CD4-positive, CD25-positive, alpha-beta regulatory T cell (primary cell): ENCODE data around the gene RADIL. TPM values are rescaled to one million over a fixed set of nuclear protein-coding genes. Genes with fewer than 3 reads are reported as not detected.
A peak's percentile ranks its signal among the peaks of the same experiment; 100 is the strongest.

Experiments used
- ATAC-seq, 2 donors: fragments of 150-1000 bp; cut with Tn5 transposase; one replicate each; pipeline ENCODE4 v1.10.0; 2021; ENCODE audit warnings: low read depth in 2 of 2, moderate number of reproducible peaks in 2 of 2, moderate library complexity in 1 of 2
- DNase-seq, 3 donors: peaks; one replicate each; pipeline versions ENCODE4 v3.0.0 to v3.0.0-alpha.2; 2012 to 2022; ENCODE audit warnings: mixed read lengths in 1 of 3
- H3K27ac ChIP-seq: one replicate; pipeline ENCODE4 v1.7.0; 2013; ENCODE audit warnings: mild to moderate bottlenecking, low read length; ENCODE audit not compliant: insufficient read depth, poor library complexity, severe bottlenecking
- H3K27me3 ChIP-seq: one replicate; pipeline ENCODE4 v1.7.0; 2013; ENCODE audit warnings: low read length; ENCODE audit not compliant: control insufficient read depth, insufficient read depth
- H3K36me3 ChIP-seq: one replicate; pipeline ENCODE4 v1.7.0; 2013; ENCODE audit warnings: mild to moderate bottlenecking, low read length, moderate library complexity; ENCODE audit not compliant: control insufficient read depth, insufficient read depth
- H3K4me1 ChIP-seq: 2 replicates; pipeline ENCODE4 v1.7.0; 2013; ENCODE audit warnings: mild to moderate bottlenecking, low read length; ENCODE audit not compliant: insufficient read depth, control insufficient read depth, poor library complexity, severe bottlenecking
- H3K4me3 ChIP-seq: one replicate; pipeline ENCODE4 v1.7.0; 2013; ENCODE audit warnings: low read depth, mild to moderate bottlenecking, low read length, moderate library complexity
- H3K9me3 ChIP-seq, 2 experiments: 1 replicate in 1 of 2; 2 replicates in 1 of 2; pipeline ENCODE4 v1.7.0; 2013; ENCODE audit warnings: low read length in 2 of 2, mild to moderate bottlenecking in 1 of 2, moderate library complexity in 1 of 2; ENCODE audit not compliant: control insufficient read depth in 2 of 2
- H3K27ac Mint-ChIP-seq, 3 donors: one replicate each; pipeline ENCODE4 v1.8.0; 2020 to 2022; ENCODE audit warnings: mild to moderate bottlenecking in 3 of 3, mixed read lengths in 3 of 3, moderate library complexity in 2 of 3
- H3K27me3 Mint-ChIP-seq: one replicate; pipeline ENCODE4 v1.8.0; 2022; ENCODE audit warnings: mild to moderate bottlenecking, mixed read lengths
- H3K36me3 Mint-ChIP-seq: one replicate; pipeline ENCODE4 v1.8.0; 2020; ENCODE audit warnings: mixed read lengths
- H3K4me1 Mint-ChIP-seq, 4 donors: one replicate each; pipeline ENCODE4 v1.8.0; 2020 to 2022; ENCODE audit warnings: mixed read lengths in 4 of 4, mild to moderate bottlenecking in 1 of 4
- H3K4me3 Mint-ChIP-seq, 4 donors: one replicate each; pipeline ENCODE4 v1.8.0; 2020 to 2022; ENCODE audit warnings: mild to moderate bottlenecking in 4 of 4, mixed read lengths in 4 of 4, moderate library complexity in 3 of 4
- H3K9me3 Mint-ChIP-seq, 7 donors: one replicate each; pipeline ENCODE4 v1.8.0; 2020 to 2022; ENCODE audit warnings: mixed read lengths in 7 of 7, mild to moderate bottlenecking in 3 of 7, moderate library complexity in 2 of 7
- polyA plus RNA-seq, 4 donors: library from polyadenylated mRNA; unstranded; fragments of 300-500 nt; fragmentation: Illumina TruSeq; gene quantifications; one replicate each; pipeline ENCODE4 v1.2.3, GENCODE V29; 2021
- total RNA-seq: library from RNA; stranded (reverse); gene quantifications from one replicate; pipeline ENCODE4 v1.2.3, GENCODE V29; 2022

RADIL gene
- total and polyA plus RNA-seq, 5 donors from 2014 or later = not detected

DNA sequence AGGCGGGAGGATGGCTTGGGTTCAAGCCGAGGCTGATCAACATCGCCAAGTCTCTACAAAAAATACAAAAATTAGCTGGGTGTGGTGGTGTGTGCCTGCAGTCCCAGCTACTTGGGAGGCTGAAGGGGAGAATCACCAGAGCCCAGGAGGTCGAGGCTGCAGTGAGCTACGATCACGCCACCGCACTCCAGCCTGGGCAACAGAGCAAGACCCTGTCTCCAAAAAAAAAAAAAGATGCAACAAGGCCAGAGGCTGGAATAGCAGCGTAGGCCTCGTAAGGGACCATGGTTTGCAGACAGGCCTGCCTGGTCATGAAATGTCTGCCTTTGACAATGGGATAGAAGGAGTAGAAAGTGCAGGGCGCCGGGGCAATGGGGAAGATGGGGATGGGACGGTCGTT, 41.7 kb downstream of the RADIL start:
- H3K4me3 ChIP-seq = no peak overlapping the region
- no peak overlapping the region for H3K27ac Mint-ChIP-seq
- H3K4me3 Mint-ChIP-seq = no peak overlapping the region
- no peaks in the 10 kb centered on the region for H3K27me3 ChIP-seq
- H3K4me1 ChIP-seq = peaks cover 3% of the 10 kb centered on the region
- peaks cover 0 to 4% (median 1%) of the 10 kb centered on the region in 4 donors for H3K4me1 Mint-ChIP-seq
- ATAC-seq (no peak), DNase-seq (no peak)
- no peaks in the 10 kb centered on the region for H3K9me3 ChIP-seq
- H3K27me3 Mint-ChIP-seq = peaks cover 10% of the 10 kb centered on the region
- no peaks in the 10 kb centered on the region for H3K9me3 Mint-ChIP-seq
- H3K36me3 Mint-ChIP-seq = no peaks in the 10 kb centered on the region
- no peaks in the 10 kb centered on the region for H3K36me3 ChIP-seq
- H3K27ac ChIP-seq = no peak overlapping the region

DNA sequence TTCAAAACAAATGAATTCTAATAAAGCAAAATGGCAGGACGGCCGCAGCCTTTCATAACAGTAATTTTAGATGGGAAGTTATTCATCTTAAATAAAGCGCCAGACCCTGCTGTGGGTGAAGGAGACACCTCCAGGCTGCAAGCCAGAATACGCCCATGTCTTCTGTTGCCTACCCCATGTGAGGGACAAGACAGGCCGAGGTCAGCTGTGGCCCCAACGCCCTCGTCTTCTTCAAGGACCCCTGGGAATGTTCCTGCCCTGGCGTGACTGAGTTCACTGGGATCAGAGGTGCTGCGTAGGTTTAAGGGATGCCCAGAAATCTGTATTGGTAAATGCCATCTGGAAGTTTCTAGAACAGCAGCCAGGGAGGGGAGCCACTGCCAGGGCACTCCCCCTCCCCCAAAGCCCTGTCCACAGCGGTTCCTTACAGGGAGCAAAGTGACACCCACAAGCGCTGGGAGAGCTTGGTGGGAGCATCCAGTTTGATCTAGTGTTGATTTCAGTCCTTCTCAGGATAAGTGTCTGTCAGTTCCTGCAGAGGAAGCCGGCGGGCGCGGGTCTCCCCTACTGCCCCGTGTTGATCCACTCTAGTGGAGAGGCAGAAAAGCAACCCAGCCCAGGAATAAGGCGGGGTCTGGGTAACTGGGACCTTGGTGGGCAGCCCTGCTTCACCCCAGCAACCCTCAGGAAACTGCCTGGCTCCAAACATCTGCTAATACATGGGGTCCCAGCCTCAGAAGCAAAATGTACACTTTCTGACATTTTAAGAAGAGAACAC, 42.3 kb downstream of the RADIL start:
- Mint-ChIP-seq H3K9me3 (no peaks in the 10 kb centered on the region), H3K27ac (peak overlapping the region in 1 of 3 donors; percentile 43), H3K4me1 (peaks cover 0 to 4% (median 1%) of the 10 kb centered on the region in 4 donors), H3K4me3 (no peak overlapping the region), H3K27me3 (peaks cover 10% of the 10 kb centered on the region), H3K36me3 (no peaks in the 10 kb centered on the region)
- Histone ChIP-seq H3K36me3 (no peaks in the 10 kb centered on the region), H3K9me3 (no peaks in the 10 kb centered on the region), H3K4me3 (no peak overlapping the region), H3K27ac (no peak overlapping the region), H3K27me3 (no peaks in the 10 kb centered on the region), H3K4me1 (peaks cover 3% of the 10 kb centered on the region)
- DNase-seq (no peak), ATAC-seq (no peak)

DNA sequence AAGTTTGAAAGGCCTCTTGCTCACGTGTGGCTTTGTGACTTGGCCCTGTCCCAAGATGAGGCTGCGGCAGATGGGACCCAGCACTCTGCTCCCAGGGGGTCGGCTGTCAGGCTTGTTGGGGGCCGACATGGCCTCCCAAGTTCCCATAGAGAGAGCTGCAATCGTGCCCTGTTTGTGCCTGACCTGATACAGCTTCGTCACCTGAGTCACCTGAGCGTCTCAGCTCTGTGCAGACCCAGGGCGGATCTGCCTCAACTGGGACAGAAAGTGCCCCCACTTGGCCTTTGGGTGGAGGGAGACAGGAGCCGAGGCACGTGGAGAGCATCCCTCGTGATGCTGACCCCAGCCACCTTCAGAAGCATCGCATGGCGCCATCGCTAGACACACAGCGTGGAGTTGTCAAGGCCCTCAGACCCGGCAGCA, 43.4 kb downstream of the RADIL start:
- Histone ChIP-seq H3K4me3 (no peak overlapping the region), H3K4me1 (no peaks in the 10 kb centered on the region), H3K27ac (no peak overlapping the region), H3K27me3 (no peaks in the 10 kb centered on the region), H3K9me3 (no peaks in the 10 kb centered on the region), H3K36me3 (no peaks in the 10 kb centered on the region)
- H3K27ac Mint-ChIP-seq = no peak overlapping the region
- H3K36me3 Mint-ChIP-seq = no peaks in the 10 kb centered on the region
- no peak overlapping the region for H3K4me3 Mint-ChIP-seq
- no peaks in the 10 kb centered on the region for H3K4me1 Mint-ChIP-seq
- ATAC-seq (no peak), DNase-seq (no peak)
- peaks cover 6% of the 10 kb centered on the region for H3K27me3 Mint-ChIP-seq
- no peaks in the 10 kb centered on the region for H3K9me3 Mint-ChIP-seq

DNA sequence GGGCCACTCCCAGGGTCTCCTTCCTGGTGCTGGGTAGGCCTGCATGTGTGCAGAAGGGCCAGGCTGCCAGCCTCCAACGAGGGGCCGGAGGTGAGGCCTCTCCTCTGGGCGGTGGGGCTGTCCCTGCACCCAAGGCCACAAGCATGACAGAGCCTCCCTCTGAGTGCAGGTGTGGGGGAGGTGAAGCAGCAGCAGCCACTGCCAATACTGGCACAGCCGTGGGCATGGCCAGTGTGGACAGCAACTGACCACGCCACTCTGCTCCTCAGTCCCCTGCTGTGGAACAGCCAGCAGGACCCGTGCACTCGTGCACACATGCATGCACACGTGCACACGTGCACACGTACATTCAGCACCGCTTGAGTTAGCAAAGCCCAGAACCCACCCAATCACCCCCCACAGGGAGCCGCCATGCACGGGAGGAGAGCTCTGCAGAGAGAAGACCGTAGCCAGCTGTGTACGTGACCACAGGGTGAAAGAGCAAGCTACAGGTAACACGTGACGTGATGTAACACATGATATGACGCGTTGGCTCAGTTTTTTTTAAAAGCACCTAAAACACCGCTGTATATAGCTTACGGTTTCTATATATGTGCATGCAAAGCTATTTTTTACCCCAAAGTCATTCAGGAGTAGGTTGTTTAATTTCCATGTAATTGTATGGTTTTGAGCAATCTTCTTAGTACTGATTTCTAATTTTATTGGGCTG, 44.7 kb downstream of the RADIL start:
- no peak overlapping the region for H3K4me3 Mint-ChIP-seq
- H3K4me1 Mint-ChIP-seq = no peaks in the 10 kb centered on the region
- Histone ChIP-seq H3K27me3 (no peaks in the 10 kb centered on the region), H3K4me1 (no peaks in the 10 kb centered on the region), H3K4me3 (no peak overlapping the region), H3K27ac (no peak overlapping the region), H3K9me3 (no peaks in the 10 kb centered on the region), H3K36me3 (no peaks in the 10 kb centered on the region)
- H3K9me3 Mint-ChIP-seq = no peaks in the 10 kb centered on the region
- no peaks in the 10 kb centered on the region for H3K36me3 Mint-ChIP-seq
- no peak overlapping the region for H3K27ac Mint-ChIP-seq
- no peak for ATAC-seq
- H3K27me3 Mint-ChIP-seq = peaks cover 6% of the 10 kb centered on the region
- DNase-seq = no peak

DNA sequence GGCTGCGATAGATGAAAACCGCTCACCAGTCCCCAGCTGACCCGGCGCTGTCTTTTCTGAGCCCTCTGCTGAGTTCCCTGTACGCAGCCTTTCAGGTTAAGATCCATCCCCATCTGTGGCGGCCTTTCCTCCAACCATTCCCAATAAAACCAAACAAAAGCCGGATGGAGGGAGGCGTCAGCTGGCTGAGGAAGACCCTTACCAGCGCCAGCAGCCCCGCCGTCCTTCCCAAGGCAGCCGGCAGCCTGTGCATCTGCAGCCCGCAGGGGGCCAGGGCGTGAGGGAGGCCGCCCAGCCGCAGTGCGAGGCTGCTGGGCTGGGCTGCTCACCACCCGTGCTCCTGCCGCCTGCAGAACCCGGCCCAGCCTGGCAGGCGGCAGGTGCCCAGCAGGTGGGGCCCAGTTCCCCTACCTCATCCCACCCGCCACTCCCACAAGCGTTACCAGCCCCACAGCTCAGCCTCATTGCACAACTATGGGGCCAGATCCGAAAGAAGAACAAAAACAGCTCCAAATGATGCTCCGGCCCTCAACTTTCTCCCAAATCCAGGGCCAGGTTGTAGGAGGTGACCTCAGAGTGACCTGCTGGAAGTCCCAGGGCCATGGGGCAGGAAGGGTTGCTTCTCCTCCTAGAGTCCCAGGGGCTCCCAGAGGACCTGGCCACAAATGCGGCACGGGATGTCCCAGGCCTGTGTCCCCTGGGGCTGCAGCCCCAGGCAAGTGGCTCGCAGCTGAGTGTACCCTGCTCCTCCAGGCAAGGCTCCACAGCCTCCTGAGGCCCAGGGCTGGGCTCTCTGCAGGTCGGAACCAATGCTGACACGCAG, 45.5 kb downstream of the RADIL start:
- DNase-seq (no peak), ATAC-seq (no peak)
- no peaks in the 10 kb centered on the region for H3K9me3 Mint-ChIP-seq
- H3K27me3 ChIP-seq = no peaks in the 10 kb centered on the region
- no peaks in the 10 kb centered on the region for H3K4me1 Mint-ChIP-seq
- H3K4me3 ChIP-seq = no peak overlapping the region
- peaks cover under 1% of the 10 kb centered on the region for H3K27me3 Mint-ChIP-seq
- no peak overlapping the region for H3K4me3 Mint-ChIP-seq
- no peak overlapping the region for H3K27ac ChIP-seq
- H3K36me3 ChIP-seq = no peaks in the 10 kb centered on the region
- no peak overlapping the region for H3K27ac Mint-ChIP-seq
- no peaks in the 10 kb centered on the region for H3K36me3 Mint-ChIP-seq
- H3K9me3 ChIP-seq = no peaks in the 10 kb centered on the region
- no peaks in the 10 kb centered on the region for H3K4me1 ChIP-seq

DNA sequence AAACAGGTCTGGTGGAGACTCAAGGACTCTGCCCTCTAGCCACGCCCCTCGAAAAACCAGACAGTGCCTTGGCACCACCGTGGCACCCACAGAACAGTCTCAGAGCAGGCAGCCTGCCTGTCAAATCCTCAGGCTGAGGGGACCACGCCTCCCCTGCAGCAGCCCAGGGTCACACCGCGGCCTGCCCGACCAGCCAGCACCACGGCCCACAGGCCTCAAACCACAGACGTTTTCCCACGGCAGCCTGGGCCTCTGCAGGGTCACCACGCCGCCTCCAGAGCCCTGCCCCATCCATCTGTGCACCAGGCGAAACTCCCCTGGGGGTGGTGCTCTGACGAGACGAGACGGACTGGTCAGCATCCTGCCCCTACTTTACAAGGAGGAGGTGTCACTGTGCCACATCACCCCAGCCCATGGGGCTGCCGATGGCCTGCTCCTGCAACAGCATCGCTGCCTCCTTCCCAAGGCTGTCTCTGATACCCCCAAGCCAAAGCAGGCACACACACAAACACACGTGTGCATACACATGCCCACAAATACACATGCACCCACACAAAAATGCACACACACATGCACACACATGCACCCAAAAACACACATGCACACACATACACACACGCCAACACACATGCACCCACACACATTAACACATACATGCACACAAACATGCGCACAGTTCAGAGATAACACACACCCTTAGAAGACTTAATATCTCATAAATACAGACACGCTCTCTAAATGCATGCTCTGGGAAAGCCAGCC, 46.3 kb downstream of the RADIL start:
- Histone ChIP-seq H3K27me3 (no peaks in the 10 kb centered on the region), H3K4me1 (no peaks in the 10 kb centered on the region), H3K9me3 (no peaks in the 10 kb centered on the region), H3K36me3 (no peaks in the 10 kb centered on the region), H3K4me3 (no peak overlapping the region), H3K27ac (no peak overlapping the region)
- H3K4me3 Mint-ChIP-seq = no peak overlapping the region
- H3K27ac Mint-ChIP-seq = no peak overlapping the region
- DNase-seq = no peak
- H3K9me3 Mint-ChIP-seq = no peaks in the 10 kb centered on the region
- ATAC-seq = no peak
- no peaks in the 10 kb centered on the region for H3K4me1 Mint-ChIP-seq
- no peaks in the 10 kb centered on the region for H3K36me3 Mint-ChIP-seq
- no peaks in the 10 kb centered on the region for H3K27me3 Mint-ChIP-seq

DNA sequence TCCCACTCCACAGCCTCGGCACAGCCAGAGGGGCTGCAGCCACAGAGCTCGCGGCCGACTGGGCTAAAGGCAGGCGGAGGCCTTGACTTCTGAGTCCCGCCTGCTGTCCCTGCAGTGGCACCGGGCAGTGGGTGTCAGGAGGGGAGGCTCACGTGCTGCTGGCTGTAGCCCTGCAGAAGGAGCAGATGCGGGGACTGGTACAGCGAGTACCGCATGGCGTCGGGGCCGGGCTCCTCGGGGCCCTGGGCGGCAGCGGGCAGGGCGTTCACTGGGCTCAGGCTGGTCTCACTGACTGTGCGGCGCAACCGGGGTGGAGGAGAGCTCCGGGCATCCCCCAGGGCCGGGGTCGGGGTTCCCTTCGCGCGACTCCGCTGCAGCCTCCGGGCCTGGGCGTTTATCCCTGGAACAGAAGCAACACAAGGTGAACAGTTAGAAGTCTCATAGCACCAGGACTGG, 47.3 kb downstream of the RADIL start:
- DNase-seq (no peak), ATAC-seq (no peak)
- Histone ChIP-seq H3K4me3 (no peak overlapping the region), H3K4me1 (no peaks in the 10 kb centered on the region), H3K36me3 (no peaks in the 10 kb centered on the region), H3K9me3 (no peaks in the 10 kb centered on the region), H3K27ac (no peak overlapping the region), H3K27me3 (no peaks in the 10 kb centered on the region)
- no peaks in the 10 kb centered on the region for H3K9me3 Mint-ChIP-seq
- H3K27ac Mint-ChIP-seq = no peak overlapping the region
- no peaks in the 10 kb centered on the region for H3K27me3 Mint-ChIP-seq
- no peaks in the 10 kb centered on the region for H3K36me3 Mint-ChIP-seq
- H3K4me1 Mint-ChIP-seq = no peaks in the 10 kb centered on the region
- no peak overlapping the region for H3K4me3 Mint-ChIP-seq
